OCI-LY3 (cell line): ENCODE data around the gene IL12B.

Source experiments
- H2AFZ ChIP-seq: fragments of 200-600, 300-600 bp; shearing (Covaris generic); 2 replicates; pipeline ENCODE4 v1.6.0; 2014; ENCODE audit warnings: antibody characterized with exemption, low read depth, low read length
- H3K27ac ChIP-seq: fragments of 200-600, 300-600 bp; sonication (generic); 2 replicates; pipeline ENCODE4 v1.5.1; 2014; ENCODE audit warnings: mild to moderate bottlenecking, low read length, moderate library complexity, mixed read lengths
- H3K27me3 ChIP-seq: fragments of 200-600, 300-600 bp; sonication (generic); 2 replicates; pipeline ENCODE4 v1.6.1; 2014; ENCODE audit warnings: low read depth, low read length, mixed read lengths
- H3K36me3 ChIP-seq: fragments of 200-600, 300-600 bp; sonication (generic); replicated peaks from 2 replicates; pipeline ENCODE3; 2014; ENCODE audit warnings: low read depth, low read length, mixed read lengths
- H3K4me1 ChIP-seq: fragments of 300-600, 200-600 bp; sonication (generic); 2 replicates; pipeline ENCODE4 v1.6.1; 2014; ENCODE audit warnings: low read length, mixed read lengths
- H3K4me2 ChIP-seq: fragments of 200-600, 300-600 bp; sonication (generic); 2 replicates; pipeline ENCODE4 v1.6.1; 2014; ENCODE audit warnings: low read length, mixed read lengths
- H3K4me3 ChIP-seq: fragments of 300-600, 200-600 bp; sonication (generic); 2 replicates; pipeline ENCODE4 v1.5.1; 2014; ENCODE audit warnings: antibody characterized with exemption, mild to moderate bottlenecking, low read length, moderate library complexity
- H3K79me2 ChIP-seq: fragments of 300-600, 200-600 bp; shearing (Covaris generic); 2 replicates; pipeline ENCODE4 v1.6.1; 2014; ENCODE audit warnings: mild to moderate bottlenecking, low read length, mixed read lengths
- H3K9ac ChIP-seq: fragments of 300-600, 200-600 bp; shearing (Covaris generic); 2 replicates; pipeline ENCODE4 v1.6.0; 2014; ENCODE audit warnings: mild to moderate bottlenecking, low read length, moderate library complexity
- H3K9me3 ChIP-seq: fragments of 200-600, 300-600 bp; shearing (Covaris generic); 2 replicates; pipeline ENCODE4 v1.6.1; 2014; ENCODE audit warnings: low read length, mixed read lengths; ENCODE audit not compliant: insufficient read depth
- H4K20me1 ChIP-seq: fragments of 200-600, 300-600 bp; sonication (generic); 2 replicates; pipeline ENCODE4 v1.6.1; 2016; ENCODE audit warnings: low read length, mixed read lengths; ENCODE audit not compliant: insufficient read depth
- EZH2phosphoT487 ChIP-seq: fragments of 200-600 bp; shearing (Covaris generic); IDR thresholded peaks from 2 replicates; pipeline ENCODE4 v1.6.1; 2018; ENCODE audit warnings: antibody characterized with exemption, mixed run types, low read depth
- TF ChIP-seq, protein P1 (sequence below): fragments of 200-600, 300-600 bp; sonication (generic); IDR thresholded peaks from 2 replicates; pipeline ENCODE4 v1.5.1; 2014; ENCODE audit warnings: antibody characterized with exemption, low read length, low read depth

IL12B gene

DNA sequence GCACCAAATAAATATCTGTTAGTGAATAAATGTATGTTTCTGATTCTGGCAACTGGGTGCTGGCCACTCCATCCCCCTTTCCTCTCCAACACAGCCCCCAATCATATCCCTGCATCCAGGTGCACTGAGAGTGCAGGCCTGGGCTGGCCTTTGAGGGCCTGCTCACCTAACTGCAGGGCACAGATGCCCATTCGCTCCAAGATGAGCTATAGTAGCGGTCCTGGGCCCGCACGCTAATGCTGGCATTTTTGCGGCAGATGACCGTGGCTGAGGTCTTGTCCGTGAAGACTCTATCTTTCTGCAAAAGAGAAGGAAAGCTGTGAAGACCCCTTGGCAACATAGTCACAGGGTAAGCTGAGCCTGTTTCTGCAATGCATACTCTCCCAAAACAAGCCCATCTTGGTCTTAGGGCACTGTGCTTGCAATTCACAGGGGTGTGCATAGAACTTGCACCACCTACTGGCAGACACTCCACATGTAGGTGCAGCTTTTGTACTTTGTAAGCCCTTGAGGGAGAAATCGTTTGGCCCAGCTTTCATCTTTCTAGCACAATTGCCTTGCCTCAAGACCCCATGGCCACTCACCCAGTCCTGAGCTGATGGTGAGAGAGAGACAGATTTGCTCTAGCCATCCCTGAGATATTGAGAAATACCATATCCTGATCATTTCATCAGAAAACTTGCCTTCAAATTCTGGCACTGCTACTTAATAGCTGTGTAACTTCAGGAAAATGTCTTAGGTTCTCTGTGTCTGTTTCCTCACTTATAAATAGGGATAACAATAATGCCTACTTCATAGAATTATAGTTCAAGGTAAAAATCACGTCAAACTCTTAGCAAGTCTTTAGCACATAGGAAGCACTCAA is 13.5 kb downstream of the IL12B start:
- Histone ChIP-seq H3K36me3 (peaks cover 65% of the 10 kb centered on the region), H4K20me1 (no peaks in the 10 kb centered on the region), H3K79me2 (no peaks in the 10 kb centered on the region), H3K27ac (no peak overlapping the region), H3K9ac (no peak overlapping the region), H3K4me1 (peaks cover 4% of the 10 kb centered on the region), H3K27me3 (no peaks in the 10 kb centered on the region), H3K4me3 (no peak overlapping the region), H3K9me3 (no peaks in the 10 kb centered on the region), H3K4me2 (no peak overlapping the region), H2AFZ (no peak overlapping the region)
- TF ChIP-seq EZH2phosphoT487, result no peak
- TF ChIP-seq, protein P1, sequence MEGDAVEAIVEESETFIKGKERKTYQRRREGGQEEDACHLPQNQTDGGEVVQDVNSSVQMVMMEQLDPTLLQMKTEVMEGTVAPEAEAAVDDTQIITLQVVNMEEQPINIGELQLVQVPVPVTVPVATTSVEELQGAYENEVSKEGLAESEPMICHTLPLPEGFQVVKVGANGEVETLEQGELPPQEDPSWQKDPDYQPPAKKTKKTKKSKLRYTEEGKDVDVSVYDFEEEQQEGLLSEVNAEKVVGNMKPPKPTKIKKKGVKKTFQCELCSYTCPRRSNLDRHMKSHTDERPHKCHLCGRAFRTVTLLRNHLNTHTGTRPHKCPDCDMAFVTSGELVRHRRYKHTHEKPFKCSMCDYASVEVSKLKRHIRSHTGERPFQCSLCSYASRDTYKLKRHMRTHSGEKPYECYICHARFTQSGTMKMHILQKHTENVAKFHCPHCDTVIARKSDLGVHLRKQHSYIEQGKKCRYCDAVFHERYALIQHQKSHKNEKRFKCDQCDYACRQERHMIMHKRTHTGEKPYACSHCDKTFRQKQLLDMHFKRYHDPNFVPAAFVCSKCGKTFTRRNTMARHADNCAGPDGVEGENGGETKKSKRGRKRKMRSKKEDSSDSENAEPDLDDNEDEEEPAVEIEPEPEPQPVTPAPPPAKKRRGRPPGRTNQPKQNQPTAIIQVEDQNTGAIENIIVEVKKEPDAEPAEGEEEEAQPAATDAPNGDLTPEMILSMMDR, result peak; percentile 55

DNA sequence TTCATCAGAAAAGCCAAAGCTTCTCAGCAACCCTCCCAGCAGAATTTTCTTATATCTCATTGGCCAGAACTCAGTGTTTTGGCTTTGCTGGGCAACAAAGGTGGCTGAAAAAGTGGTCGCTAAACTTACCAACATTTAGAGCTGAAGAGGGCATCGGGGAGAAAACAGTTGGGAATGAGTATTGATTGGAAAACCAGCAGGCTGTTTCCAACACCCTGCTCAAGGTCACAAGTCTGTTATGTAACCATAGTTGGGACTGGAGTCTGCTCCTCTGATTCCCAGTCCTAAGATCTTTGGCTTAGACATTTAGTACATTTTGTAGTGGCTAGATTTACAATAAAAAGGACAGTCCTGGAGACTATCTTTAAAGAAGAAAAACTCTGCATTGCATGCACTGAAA is 17.1 kb downstream of the IL12B start:
- H3K27me3 ChIP-seq, result no peaks in the 10 kb centered on the region
- TF ChIP-seq EZH2phosphoT487, result no peak
- TF ChIP-seq, protein P1, result no peak
- no peak overlapping the region for H3K9ac ChIP-seq
- H3K9me3 ChIP-seq, result no peaks in the 10 kb centered on the region
- no peak overlapping the region for H2AFZ ChIP-seq
- H3K4me2 ChIP-seq, result no peak overlapping the region
- no peaks in the 10 kb centered on the region for H4K20me1 ChIP-seq
- peaks cover 36% of the 10 kb centered on the region for H3K36me3 ChIP-seq
- H3K27ac ChIP-seq, result no peak overlapping the region
- H3K4me3 ChIP-seq, result no peak overlapping the region
- peaks cover 17% of the 10 kb centered on the region for H3K4me1 ChIP-seq
- no peaks in the 10 kb centered on the region for H3K79me2 ChIP-seq

DNA sequence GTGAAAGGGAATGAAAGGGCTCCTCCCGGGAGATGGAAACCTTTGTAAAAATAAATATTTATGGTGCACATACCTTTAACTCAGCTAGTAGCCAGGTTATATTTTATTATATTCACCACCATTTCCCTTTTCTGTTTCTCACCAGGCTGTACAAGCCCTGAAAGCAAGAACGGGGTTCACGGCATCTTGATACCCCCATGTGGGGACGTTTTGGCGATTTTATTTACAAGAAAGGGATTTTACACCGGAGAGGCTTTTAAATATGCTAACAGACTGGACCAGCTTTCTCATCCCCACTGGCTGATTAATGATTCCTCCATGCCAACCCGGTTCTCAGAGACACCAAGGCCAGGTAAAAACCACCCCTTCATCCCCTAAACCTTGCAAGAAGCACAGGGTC is 19.2 kb downstream of the IL12B start:
- Histone ChIP-seq H3K79me2 (no peaks in the 10 kb centered on the region), H4K20me1 (no peaks in the 10 kb centered on the region), H3K36me3 (peaks cover 16% of the 10 kb centered on the region), H3K27ac (no peak overlapping the region), H3K4me1 (peaks cover 25% of the 10 kb centered on the region), H3K9ac (peak overlapping the region; percentile 70), H2AFZ (peak overlapping the region; percentile 84), H3K4me2 (peak overlapping the region; percentile 99), H3K27me3 (no peaks in the 10 kb centered on the region), H3K4me3 (peak overlapping the region; percentile 86), H3K9me3 (no peaks in the 10 kb centered on the region)
- TF ChIP-seq, protein P1, result no peak
- no peak for TF ChIP-seq EZH2phosphoT487

DNA sequence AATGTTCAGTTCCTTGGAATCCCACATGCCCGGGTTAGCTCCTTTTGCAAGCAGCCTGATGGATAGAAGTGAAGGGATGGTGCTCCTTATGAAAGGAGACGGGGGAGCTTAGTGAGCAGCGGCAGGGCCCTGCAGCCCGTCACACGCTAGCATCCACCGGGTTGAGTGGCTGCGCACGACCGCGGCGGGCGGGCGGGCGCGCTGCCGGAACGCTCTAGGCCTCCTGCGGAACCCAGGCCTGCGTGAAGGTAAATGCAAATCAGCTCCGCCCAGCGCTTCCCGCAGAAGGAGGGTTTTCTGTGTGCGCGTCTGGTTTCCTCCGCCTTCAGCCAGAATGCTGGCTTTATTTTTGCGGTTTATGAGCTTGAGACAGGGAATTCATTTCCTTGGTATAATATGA is 19.8 kb downstream of the IL12B start:
- Histone ChIP-seq H3K79me2 (no peaks in the 10 kb centered on the region), H2AFZ (peak overlapping the region; percentile 84), H3K27me3 (no peaks in the 10 kb centered on the region), H3K4me1 (peaks cover 25% of the 10 kb centered on the region), H3K9ac (peak overlapping the region; percentile 70), H3K4me2 (peak overlapping the region; percentile 99), H3K9me3 (no peaks in the 10 kb centered on the region), H4K20me1 (no peaks in the 10 kb centered on the region), H3K4me3 (peak overlapping the region; percentile 86), H3K36me3 (peaks cover 12% of the 10 kb centered on the region), H3K27ac (no peak overlapping the region)
- no peak for TF ChIP-seq EZH2phosphoT487
- TF ChIP-seq, protein P1, result no peak
